SK-N-SH treated with all-trans-retinoic acid at 6 μM for 48 hours (cell line): Measurements from ENCODE around the gene MED9.

ENCODE experiments used
- ESRRG ChIP-seq: fragments of 250-450 bp; sonication (Bioruptor Pico); IDR thresholded peaks from 2 replicates; pipeline ENCODE4 v1.6.1; 2021; ENCODE audit warnings: mild to moderate bottlenecking
- PATZ1 ChIP-seq: fragments of 250-450 bp; sonication (Bioruptor Pico); IDR thresholded peaks from 2 replicates; pipeline ENCODE4 v1.8.0; 2020; ENCODE audit warnings: mild to moderate bottlenecking, moderate library complexity, borderline replicate concordance
- ZNF8 ChIP-seq: fragments of 450-650 bp; formaldehyde crosslinking; IDR thresholded peaks from 2 replicates; pipeline ENCODE4 v1.5.0; 2020; ENCODE audit warnings: mild to moderate bottlenecking, moderate library complexity

DNA sequence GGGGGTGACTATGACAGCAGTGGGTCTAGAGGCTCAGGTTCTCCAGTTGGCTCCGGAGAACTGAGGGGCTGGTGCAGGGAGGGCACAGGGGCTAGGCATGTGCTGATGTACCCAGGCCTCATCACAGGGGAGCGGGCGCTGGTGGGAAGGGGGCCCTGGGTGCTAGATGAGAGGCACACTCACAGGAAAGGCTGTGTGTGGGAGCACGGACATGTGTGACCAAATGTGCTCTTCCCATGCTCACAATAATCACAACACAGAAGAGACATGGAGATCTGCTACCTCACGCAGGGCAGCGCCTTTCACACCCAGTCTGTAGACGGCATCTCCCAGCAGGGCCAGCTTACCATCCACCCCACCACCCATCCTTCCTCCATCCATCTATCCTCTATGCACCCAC is 36.8 kb downstream of the MED9 start:
- TF ChIP-seq ZNF8 (CRISPR knock-in tag) (no peak), ESRRG (CRISPR knock-in tag) (no peak), PATZ1 (CRISPR knock-in tag) (no peak)
